ENCODE measurements around the gene TMEM266.

TMEM266 gene

DNA sequence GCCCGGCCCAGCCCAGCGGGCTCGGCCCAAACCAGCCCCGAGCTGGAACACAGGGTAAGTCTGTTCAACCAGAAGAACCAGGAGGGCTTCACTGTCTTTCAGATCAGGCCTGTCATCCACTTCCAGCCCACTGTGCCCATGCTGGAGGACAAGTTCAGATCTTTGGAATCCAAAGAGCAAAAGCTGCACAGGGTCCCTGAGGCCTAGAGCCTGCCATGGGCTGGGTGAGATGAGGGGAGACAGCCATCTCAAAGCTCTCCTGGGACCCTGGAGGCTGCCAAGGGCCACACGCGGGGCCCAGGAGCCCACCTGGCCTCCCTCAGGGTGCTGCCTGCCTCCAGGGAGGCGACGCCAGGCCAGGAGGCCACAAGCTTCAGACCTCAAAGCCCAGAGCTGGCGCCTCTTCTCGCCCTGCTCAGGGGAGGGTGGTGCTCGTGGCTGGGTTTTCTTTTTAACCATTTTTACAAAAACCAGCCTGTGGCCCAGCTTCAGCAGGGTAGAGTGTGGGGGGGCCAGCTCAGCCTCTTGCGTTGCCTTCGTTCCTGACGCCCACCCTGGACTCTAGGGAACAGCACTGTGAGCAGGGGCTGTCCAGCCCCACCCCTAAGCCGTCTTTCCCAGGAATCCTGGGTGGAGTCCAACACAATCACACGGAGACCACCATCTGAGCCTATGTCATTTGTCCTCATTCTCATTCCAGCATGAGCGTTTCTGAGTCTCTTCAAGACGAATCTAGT, 144.5 kb downstream of the TMEM266 start:
- no peak for DNase-seq

DNA sequence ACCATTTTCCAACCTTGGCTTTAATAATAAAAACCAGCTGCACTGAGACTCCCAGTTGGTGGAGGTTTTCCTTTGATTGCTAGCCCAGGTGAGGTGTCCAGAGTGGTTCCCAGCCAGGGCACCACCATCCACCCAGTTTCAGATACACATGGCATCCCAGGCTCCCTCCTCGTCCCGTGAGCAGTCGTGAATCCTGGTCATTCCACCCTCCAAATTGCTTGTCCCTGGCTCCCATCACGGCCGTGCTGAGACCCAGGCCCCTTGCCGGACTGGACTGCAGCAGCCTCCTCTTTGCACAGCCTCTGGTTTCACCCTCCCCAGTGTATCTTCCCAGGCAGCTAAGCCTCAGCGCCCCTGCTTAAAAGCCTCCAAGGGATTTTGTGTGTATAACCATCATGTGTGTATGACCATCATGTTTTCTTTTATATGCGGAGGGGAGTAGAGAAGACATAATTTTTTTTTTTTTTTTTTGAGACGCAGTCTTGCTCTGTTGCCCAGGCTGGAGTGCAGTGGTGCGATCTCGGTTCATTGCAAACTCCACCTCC, 145.2 kb downstream of the TMEM266 start:
- no peak for DNase-seq

DNA sequence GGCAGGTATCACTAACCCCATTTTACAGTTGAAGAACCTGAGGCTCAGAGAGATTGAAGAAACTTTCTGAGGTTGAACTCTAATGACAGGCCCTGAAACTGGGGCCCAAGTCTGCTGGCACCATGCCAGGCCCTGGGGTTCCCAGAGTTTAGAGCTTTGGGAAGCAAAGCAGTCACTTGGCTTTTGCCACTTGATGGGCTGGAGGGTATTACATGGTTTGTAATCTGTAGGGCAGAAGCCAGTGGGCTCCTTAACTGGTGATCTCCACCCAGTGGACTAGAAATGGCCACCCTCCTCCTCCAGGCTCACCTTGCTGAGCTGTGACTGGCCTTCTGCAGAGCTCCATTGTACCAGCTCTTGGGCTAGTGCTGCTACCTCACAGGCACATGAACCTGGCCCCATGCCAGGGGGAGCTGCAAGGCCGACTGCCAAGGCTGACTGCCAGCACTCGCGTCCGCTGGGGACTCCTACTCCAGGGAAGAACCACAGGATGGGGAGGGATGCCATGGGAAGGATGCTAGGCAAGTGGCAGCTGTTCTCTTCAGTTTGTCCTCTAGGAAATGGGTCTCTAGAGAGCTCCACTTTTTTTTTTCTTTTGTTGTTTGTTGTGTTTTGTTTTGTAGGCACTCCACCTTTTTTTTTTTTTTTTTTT, 146.7 kb downstream of the TMEM266 start:
- no peak for DNase-seq

DNA sequence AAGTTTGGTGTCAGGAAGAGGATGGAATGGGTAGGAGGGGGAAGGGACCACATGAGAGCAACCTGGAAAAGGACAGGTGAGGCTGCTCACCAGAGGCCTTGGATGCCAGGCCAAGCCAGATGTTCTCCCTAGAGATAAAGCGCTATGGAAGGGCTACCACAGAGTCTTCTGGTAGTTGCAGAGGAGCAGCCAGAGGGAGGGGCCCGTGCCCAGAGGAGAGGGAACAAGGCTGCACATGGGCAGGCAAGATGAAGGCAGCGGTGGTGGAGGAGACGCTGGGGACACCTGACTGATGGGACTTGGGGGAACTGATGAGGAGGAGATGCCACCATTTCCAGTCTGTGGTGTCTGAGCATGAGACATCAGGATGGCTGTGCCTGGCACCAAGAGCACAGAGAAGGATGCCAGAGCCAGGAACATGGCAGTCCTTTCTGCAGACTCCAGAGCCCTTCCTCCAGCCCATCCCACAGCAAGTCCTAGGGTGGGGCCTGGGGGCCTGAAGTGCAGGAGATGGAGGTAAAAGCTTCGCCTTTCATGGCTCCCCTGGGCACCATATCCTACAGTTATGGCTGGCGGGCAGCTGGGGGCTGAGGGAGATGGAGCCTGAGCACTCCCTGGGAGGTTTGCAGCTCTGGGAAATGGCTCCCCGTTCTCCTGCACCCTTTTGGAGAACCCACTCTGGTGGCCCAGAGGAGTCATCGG, 148.4 kb downstream of the TMEM266 start:
- DNase-seq: no peak

DNA sequence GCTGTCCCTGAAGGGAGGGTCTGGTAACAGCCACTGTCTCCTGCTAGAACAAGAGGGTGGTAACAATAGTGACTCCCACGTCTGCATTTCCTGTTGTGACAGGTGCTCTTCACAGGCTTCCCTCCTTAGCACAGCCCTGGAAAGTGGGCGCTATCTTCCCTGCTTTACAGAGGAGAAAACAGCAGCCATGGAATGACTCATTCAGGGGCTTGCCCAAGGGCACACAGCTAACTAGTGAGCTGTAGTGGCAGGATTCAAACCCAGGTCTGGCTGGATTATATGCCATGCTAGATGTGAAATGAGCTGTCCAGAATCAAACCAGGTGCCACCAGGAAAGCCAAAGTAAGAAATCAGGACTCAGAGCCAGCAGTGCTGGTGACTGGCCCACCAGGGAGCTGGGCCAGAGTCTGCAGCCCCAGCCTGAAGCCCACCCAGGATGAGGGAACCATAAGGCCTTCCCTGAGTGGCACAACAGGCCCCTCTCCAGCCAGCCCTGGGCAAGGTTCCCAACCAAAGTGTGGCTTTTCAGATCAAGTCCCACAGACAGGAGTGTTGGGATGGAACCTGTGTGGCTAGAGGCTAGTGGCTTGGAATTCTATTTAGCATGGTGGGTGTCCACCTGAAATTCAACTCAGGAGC, 149.1 kb downstream of the TMEM266 start:
- DNase-seq: no peak

DNA sequence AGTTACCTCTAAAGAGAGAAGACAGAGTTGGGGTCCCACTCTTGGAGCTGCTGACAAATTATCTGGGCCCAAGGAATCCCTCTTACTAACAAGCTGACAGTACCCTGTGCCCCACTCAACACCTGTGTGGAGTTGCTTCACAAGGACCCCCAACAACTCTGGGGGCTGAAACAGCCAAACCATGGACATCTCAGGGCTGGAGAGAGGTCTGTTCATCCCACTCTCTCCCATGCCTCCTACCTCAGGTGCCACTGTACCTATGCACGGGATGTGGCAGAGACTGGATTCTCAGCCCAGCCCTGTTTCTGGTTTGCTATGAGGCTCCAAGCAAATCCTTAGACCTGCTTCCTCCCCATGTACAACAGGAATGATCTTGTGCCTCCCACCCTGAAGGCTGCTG, 149.7 kb downstream of the TMEM266 start:
- no peak for DNase-seq

DNA sequence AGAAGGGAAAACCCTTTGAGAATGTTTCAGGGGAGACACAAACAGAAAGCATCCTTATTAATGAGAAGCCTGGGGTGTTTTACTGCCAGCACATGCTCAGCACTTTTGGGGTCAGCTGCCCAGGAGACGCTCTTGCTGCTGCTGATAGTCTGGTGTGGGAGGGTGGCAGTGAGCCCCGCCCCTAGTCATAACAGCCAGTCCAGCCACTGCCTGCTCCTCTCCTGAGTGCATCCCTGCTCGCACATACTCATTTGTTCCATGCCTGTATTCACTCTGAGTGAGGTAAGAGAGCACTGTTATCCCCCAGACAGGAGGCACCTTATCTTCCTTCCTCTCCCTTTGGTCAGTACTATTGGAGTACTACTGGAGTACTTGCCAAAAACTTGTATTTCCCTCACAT, 150.2 kb downstream of the TMEM266 start:
- no peak for DNase-seq

DNA sequence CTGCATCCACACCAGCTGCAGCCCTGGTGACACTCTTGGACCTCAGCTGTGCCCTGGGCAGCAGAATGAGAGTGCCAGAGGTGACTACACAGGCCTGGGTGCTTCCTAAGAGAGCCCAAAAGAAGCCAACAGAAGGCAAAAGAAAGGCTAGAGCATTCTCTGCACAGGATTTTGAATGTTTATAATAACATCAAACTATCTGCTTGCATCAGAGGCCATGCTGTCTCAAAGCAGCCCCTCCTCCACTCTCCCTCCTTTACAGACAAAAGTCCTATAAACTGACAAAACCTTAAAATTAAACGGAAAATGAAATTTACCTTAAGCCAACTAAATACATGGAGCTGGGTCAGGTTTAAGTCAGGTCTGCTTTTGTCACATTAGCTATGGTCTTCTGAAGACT, 155.8 kb downstream of the TMEM266 start:
- DNase-seq: no peak

DNA sequence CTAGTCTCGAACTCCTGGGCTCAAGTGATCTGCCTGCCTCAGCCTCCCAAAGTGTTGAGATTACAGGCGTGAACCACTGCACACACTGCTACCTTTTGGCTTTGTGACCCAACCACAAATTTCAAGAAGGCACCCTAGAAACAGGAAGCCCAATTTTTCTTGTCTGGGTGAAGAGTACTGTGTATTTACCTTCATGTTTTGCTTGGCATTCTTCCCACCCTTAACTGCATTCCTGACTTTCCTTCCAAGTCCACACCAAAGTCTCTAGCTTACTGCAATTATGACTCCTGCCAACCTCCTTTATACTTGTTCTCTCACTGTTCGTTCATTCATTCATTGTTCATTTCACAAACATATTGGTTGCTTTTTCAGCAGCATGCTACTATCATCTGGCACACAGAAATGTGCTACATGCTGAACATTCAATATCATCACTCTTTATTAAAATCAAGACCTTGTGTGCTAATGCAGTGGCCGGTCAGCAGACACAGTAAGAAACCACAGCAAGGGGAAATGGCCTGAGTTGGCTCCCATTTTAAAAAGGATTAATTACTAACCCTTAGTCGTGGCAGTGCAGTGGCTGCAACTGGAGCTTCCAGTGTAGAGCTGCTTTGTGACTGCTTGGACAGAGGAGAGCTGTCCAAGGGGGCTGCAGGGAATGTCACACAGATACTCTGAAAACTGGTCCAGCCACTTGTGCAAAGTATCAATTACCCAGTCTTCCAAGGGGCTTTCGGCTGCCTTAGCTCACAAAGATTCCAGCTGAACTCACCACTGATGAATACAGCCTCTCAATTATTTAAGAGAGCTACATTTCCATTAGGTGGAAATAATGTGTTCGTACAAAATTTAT, 157.5 kb downstream of the TMEM266 start:
- DNase-seq: no peak

DNA sequence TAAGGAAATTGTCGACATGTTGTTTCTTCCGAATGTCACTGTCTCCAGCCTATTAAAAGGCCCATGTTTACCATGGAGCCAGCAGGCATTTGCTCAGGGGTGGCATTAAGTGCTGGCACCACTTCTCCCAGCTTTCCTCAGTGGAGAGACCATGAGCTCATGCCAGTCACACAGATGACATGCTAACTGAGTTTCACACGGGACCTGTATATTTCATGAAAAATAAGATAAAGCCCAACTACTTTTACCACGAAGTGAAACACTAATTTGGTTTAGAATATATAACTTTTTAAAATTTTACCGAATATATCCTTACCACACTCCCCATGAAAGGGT, 158.1 kb downstream of the TMEM266 start:
- no peak for DNase-seq

DNA sequence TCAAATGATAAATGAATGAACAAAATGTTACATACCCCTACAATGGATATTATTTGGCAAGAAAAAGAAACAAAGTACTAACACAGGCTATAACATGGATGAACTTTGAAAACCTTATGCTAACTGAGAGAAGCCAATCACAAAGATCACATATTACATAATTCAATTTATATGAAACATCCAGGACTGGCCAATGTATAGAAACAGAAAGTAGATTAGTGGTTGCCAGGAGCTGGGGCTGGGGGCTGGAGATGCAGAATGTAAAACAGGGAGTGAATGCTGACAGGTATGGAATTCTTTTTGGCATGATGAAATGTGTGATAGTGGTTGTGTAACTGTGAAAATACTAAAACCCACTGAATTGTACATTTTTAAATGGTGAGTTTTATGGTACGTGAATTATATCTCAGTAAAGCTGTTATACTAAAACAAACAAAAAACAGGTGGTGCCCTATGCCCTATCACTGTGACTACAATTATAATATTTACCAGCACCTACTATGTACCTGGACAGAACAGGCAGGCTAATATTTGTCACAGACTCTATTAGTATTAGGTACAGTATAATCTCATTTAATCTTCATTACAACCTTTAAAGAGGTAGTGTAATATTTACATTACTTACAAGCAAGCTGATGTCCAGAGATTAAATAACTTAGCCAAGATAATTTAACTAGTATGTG, 161.4 kb downstream of the TMEM266 start:
- no peak for DNase-seq

DNA sequence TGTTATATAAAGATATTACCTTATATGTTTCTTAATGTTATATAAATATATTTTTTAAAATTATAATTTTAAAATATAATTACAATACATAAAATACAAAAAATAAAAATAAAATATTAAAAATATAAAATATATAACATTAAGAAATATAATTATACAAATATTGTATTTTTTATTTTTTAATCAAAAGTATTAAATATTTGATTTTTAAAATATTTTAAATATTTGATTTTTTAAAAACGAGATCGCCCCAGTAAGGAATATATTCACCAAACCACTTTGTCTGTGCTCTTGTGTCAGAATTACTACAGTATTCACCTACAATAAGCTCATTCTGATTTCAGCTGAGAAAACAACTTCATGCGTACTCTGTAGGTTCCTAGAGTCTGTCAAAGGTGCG, 162.4 kb downstream of the TMEM266 start:
- DNase-seq: no peak

DNA sequence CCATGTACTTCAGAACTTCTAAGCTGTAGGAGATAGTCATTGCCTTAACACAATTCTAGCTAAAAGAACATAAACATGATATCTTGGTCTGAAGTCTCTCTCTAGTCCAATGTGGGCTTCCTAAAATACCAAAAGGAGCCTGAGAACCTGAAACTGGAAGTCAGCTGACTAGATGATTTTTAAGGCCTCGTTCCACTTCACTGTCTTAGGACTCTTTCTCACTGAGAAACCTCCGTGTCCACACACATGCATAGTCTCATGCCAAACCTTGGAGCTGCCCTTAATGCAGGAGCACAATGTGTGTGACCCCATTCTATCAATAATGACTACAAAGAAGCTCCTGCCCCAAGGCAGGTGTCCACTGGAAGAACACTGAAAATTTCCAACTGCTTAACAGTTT, 163.7 kb downstream of the TMEM266 start:
- DNase-seq: no peak

DNA sequence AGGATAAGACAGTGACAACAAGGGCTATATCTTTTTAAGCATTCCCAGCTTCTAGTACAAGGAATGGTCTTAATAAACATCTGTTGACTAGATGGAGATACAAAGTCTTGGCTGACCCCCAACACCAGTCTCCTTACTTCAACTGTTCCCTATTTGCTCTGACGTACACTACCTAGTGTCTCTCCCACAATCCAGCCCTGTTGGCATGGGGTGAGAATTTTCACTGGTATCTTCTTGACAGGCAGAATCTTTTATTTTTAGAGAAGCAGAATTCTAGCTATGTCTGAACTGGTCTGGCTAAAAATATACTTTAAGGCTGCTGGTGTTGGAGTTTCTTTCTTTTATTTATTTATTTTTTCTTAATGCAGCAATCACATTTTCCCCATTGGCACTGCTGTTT, 169.5 kb downstream of the TMEM266 start:
- no peak for DNase-seq

DNA sequence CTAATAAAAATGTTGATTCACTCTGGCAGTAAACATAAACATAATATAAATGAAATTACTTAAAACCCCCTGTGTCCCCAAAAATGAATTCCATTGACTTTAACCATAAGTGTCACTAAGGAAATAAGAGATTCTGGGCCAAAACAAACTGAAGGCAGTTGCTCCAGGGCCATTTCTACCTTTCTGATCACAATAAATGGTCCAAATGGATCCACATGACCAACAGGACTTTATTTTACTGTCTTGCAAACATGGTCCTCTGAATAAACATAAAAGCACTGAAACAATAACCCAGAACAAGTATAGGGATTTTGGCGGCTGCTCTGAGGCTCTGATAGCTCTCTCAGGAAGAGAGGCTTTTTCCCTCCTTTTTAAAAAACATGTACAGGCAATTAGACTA, 174.1 kb downstream of the TMEM266 start:
- no peak for DNase-seq

DNA sequence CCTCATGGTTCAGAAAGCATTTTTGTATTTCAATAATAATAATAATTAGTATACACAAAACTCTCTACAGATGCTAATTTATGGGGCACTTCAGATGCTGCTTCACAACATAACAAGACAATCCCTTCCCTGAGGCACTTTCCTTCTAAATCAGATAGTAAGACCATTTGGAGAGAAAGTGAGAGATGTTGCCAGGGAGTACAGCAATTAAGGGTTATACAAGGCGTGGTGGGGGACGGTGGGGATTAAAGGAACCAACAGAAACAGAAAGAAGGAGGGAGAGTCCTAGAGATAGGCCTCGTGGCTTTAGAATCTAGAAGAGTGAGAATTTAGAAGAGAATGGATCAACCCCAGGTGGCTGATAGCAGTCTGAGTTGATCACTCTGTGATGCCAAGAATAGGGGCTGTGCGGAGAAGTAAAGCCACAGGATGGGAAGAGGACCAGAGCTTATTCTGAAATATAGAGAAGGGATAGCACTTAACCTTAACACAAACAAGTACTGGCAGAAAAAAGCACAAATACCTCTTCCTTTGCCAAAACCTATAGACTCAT, 174.6 kb downstream of the TMEM266 start:
- no peak for DNase-seq

DNA sequence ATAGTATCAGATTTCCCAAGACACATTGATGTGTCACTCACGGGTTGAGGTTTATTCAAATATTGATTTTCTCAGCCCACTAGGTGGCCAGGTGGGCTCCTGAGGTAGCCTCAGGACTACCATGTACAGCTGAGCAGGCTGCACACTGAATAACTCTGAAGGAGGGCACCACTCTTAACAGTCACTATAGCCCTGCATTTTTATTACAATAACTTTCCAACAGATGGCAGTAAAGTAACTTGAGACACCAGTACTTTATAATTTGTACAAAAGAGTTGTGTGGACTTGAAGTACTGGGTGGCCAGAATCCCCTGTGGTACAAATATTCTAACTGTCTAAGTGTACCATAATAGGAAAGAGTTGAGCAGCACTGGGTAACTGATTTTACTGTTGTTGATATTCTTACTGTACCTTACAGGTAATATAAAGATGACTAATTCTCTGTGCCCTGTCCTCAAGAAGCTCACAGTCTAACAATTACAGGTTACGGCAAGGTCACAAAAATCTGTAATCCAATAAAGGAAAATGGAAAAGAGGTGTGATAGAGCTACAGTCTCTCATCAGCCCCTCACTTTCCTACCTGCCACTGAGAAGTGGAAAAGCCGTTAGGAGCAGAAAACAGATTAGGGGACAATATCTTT, 175.5 kb downstream of the TMEM266 start:
- no peak for DNase-seq

DNA sequence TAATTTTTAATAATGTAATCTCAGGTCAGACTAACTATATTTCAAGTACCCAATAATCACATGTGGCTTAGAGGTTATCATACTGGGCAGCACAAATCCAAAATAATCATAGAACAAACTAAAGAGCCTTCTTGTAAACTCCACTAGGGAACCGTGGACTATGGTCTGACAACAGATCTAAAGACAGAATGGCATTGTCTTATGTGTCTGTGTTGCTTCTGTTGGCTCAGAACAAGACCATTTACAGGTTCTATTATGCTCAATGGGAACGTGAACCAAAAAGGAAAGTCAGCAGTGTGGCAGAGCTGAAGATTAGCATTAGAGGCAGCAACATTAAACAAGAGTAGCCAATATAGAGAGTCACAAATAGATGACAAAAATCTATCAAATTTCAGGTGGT, 176.6 kb downstream of the TMEM266 start:
- no peak for DNase-seq

DNA sequence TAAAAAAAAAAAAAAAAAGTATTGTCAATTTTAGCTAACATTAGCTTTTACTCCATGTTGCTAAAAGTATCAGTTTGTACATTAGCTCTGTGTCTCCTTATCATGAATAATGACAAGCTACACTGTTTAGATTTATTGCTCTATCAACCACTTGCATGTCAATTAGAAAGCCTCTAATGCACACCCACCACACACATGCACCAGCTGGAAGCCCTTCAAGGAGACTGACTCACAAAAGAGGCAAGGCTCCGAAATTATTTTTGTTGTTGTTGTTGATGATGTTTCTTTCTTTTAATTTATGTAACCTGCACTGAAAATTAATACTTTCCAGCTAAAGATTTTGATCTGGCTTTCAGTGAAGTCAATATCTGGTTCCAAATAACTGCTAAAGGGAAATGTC, 180.0 kb downstream of the TMEM266 start:
- DNase-seq: no peak

DNA sequence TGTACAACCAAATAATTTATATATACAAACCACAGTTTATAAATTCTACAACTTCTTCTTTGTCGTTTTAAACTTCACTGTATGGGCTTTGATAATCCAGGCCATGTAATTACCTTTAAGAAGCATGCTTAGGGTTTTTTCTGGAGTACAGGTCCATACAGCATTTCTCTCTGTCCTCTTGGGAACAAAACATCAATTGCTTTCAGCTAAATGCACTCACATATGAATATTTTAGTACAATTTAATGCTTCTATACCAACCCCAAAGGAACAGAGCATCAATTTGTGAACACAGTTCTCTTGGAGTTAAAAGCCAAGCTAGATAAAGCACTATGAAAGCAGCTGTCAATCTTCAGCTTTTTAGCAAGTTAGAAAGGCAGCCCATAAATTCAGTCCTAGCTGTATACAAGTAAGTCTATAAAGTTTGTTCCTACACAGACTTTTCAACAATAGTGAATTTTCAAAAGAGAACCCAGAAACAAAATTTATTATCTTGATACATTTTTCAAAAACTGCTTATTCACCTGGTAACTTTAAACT, 185.4 kb downstream of the TMEM266 start:
- no peak for DNase-seq

DNA sequence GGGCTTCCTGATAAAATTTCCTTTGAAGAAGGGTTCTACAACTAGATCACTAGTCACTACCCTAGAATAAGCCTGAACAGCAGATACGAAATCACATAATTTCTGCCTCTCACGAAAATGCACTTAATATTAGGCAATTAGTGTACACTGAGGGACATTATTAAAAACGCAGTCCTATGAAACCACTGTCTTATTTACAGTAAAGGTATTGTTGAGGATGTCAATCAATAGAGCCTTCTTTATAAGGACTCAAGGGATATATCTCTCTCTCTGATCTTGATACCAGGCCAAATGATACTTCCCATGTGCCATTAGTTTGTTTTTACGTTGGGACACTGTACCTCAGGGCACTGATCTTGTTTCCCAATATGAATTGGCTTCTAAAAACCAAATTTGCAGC, 191.9 kb downstream of the TMEM266 start:
- no peak for DNase-seq
